Fibroblast of villous mesenchyme (primary cell): ENCODE data around the gene ATP6V0D1. TPM values are rescaled to one million over a fixed set of nuclear protein-coding genes. Genes with fewer than 3 reads are reported as not detected.

ENCODE experiments used
- DNase-seq: peaks from one replicate; pipeline ENCODE4 v3.0.0-alpha.2; 2010; ENCODE audit warnings: low read depth
- H3K4me3 ChIP-seq: 2 replicates; pipeline ENCODE4 v1.5.1; 2011; ENCODE audit warnings: low read depth, mild to moderate bottlenecking, low read length
- total RNA-seq: library from RNA; depleted of rRNA; stranded (reverse); fragments of >200 nt; gene quantifications from 2 replicates; pipeline ENCODE4 v1.2.3, GENCODE V29; 2012
- TF ChIP-seq, protein P1 (sequence below): IDR thresholded peaks from 2 replicates; pipeline ENCODE4 v1.5.1; 2012; ENCODE audit warnings: low read depth, mild to moderate bottlenecking, low read length; ENCODE audit not compliant: insufficient read depth

Gene ATP6V0D1
- total RNA-seq, 1 donor, result 122 TPM

DNA sequence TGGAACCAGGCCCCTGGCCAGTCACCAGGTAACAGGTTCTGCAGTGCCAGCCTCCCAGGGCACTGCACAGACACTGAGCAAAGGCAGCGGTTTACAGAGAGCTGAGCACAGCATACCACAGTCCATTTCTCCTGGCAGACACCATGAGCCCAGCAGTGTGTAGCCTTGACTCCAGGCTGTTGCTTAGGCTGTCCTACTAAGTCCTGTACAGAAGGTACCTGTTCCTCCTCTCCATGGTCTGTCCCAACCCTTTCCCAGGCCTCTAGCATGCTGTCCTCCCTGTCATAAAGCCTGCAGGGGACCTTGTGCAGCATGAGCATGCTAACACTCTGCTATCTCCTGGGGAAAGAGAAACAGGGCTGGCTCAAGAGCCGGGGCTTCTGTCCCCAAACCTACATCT lies 20.0 kb downstream of the ATP6V0D1 start:
- TF ChIP-seq, protein P1, sequence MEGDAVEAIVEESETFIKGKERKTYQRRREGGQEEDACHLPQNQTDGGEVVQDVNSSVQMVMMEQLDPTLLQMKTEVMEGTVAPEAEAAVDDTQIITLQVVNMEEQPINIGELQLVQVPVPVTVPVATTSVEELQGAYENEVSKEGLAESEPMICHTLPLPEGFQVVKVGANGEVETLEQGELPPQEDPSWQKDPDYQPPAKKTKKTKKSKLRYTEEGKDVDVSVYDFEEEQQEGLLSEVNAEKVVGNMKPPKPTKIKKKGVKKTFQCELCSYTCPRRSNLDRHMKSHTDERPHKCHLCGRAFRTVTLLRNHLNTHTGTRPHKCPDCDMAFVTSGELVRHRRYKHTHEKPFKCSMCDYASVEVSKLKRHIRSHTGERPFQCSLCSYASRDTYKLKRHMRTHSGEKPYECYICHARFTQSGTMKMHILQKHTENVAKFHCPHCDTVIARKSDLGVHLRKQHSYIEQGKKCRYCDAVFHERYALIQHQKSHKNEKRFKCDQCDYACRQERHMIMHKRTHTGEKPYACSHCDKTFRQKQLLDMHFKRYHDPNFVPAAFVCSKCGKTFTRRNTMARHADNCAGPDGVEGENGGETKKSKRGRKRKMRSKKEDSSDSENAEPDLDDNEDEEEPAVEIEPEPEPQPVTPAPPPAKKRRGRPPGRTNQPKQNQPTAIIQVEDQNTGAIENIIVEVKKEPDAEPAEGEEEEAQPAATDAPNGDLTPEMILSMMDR, result no peak
- DNase-seq, result no peak
- no peak overlapping the region for H3K4me3 ChIP-seq

DNA sequence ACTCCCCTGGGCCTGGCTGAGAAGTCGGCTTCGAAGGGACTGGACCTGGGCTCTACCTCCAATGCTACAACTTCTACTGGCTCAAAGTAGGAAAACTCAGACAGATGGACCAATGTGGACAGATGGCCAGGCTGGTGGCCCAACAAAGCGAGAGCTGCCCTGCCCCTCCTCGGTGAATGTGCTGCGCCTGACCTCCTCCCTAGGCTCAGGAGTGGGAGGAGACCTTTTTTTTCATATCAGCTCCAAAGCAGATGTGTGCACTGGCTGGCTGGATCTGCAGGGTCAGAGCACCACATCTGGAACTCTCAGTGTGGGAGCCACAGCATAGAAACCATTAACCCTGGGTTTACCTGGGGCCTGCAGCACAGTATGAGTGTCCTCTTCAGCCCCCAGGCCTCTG lies 20.8 kb downstream of the ATP6V0D1 start:
- DNase-seq, result peak; percentile 45
- no peak overlapping the region for H3K4me3 ChIP-seq
- TF ChIP-seq, protein P1, result no peak

DNA sequence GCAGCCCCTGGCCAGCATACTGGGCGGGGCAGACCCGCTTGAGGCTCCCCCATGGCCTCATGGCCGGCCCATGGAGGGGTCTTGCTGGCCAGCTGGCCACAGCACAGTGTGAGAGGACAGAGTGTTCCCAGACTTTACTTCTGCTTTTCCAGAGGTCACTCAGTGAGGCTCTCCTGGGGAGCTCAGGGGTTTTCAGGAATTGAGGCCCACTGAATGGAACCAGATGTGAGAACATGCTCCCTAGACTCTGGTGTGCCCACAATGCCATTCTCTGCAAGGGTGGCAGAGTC lies 21.2 kb downstream of the ATP6V0D1 start:
- no peak overlapping the region for H3K4me3 ChIP-seq
- DNase-seq, result no peak
- TF ChIP-seq, protein P1, result no peak

DNA sequence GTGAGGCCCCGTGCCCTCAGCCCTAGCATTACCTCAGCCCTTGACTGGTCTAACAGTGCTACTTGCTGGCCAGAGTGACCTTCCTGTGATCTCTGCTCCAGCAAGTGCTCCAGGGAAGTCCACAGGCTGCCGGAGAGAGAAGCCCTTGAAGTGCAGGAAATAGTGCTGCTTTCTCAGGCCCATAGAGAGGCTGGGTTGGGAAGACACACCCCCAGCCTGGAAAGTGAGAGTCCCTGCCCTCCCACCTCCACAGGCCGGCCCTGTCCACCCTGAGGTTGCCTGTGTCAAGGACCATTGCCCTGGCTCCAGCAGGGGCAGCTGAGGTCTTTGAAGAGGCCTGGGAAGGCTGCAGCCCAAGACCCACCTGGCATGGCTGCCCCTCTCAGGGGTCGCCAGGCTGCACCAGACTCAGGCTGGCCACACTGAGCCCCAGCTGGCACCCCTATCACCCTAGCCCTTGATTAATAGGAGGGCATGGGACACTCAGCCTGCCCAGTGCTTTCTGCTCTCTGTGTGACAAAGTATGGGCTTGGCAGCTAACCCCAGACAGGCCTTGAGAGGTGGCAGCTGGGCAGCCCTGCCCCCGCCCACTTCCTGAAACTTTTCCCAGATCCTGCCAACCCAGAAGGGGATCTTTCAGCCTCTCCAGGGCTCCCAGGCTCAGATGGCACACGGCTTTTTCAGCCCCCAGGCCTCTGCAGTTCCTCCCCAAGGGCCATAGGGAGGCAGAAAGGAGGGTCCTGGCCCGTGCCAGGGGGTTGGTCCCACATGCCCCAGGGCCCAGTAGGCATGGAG lies 21.7 kb downstream of the ATP6V0D1 start:
- TF ChIP-seq, protein P1, result no peak
- no peak overlapping the region for H3K4me3 ChIP-seq
- no peak for DNase-seq

DNA sequence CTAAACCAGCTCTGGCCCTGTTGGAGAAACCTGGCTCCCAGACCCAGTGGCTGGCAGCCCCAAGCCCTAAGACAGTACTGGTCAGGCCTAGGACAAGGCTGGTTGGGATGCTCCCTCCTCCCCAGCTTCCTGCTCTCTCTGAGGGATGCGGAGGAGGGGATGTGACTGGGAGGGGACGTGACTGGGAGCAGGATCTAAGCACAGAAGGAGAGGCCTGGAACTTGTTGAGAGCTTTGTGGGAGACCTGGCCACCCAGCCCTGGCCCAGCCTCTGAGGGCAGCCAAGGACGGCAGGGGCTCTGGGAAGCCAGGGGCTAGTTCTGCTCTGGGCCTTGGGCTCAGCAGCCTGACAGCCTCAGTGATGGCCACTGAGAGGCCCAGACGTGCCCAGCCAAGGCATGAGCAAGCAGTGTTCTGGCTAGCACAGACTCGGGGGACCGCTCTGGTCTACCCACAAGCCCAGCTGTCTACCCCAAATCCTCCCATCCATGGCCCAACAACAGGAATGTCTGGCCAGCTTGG lies 22.8 kb downstream of the ATP6V0D1 start:
- no peak overlapping the region for H3K4me3 ChIP-seq
- DNase-seq, result no peak
- TF ChIP-seq, protein P1, result no peak

DNA sequence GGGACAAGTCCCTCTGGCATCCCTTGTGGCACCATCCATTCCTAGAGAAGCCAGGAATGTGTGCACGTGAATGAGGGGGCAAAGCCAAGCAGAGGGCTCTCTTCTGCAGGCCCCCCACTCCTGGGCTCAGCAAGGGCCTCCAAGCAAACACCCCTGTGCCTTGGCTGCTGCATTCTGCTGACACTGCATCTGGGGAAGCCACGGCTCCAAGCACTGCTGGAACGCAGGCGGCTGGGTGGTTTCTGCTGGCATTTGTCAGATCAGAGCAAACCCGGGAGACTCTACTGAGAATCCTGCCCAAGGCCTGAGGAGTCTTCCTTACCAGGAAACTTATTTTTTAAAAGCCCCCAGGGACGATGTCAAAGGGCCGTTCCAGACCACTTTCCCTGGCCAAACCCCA lies 23.3 kb downstream of the ATP6V0D1 start:
- no peak for DNase-seq
- no peak overlapping the region for H3K4me3 ChIP-seq
- TF ChIP-seq, protein P1, result no peak

DNA sequence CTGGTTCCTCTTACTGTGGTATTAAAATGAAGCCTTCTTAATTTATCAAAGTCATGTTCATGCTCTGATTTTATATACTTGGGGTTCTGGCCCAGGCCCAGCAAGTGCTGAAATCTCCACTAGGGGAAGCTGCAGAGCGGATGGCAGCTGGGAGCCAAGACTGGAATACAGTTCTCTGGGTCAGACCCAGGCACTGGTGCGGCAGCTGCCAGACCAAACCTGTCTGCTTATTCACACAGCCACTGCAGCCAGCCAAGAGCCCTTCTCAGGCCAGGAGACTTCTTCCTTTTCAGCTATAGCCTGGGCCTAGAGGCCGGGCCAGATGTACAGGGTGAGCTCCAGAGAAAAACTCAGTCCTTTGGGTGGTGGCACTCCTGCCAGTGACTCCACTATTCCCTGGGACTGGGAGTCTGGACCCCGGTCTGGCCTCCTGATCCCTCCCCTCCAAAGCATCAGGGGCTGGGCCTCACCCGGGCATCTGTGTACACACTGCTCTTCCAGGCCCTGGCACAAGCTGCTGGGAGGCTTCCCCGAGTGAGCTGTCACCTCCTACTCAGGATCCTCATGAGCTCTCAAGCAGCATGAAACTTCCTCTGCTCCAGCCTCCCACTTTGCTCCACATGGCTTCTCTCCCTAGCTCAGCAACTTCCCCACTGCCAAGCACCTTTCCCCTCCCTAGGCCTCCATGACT lies 24.4 kb downstream of the ATP6V0D1 start:
- DNase-seq, result peak; percentile 55

More for the DNA sequence above, 24.4 kb downstream of the ATP6V0D1 start:
- H3K4me3 ChIP-seq, result no peak overlapping the region
- TF ChIP-seq, protein P1, result peak; percentile 61
